Endothelial cell of umbilical vein (primary cell): ENCODE measurements around the gene SETBP1. TPM values are rescaled to one million over a fixed set of nuclear protein-coding genes. Genes with fewer than 3 reads are reported as not detected.

Experiments used
- BruUV-seq: library from RNA; stranded (reverse); fragments of 400-500 nt; replicated peaks from 2 replicates; lab custom pipeline; 2021; lab: Mats Ljungman, UMichigan
- CTCF ChIA-PET: fragments of 300-600, 350-600 bp; sonication (Branson Sonifier 250); formaldehyde crosslinking; loops from one replicate; lab custom pipeline; 2021; ENCODE audit warnings: antibody characterized with exemption, inconsistent platforms; lab: Charles Lee
- POLR2A ChIA-PET: fragments of 300-600, 350-600 bp; sonication (Branson Sonifier 250); formaldehyde crosslinking; loops from one replicate; lab custom pipeline; 2021; ENCODE audit warnings: antibody characterized with exemption, inconsistent platforms; lab: Charles Lee
- DNase-seq: peaks from one replicate; pipeline ENCODE4 v3.0.0-alpha.2; 2011; ENCODE audit warnings: low read depth, low spot score
- FAIRE-seq: peaks from 2 replicates; lab custom pipeline; 2011; peaks lifted over from hg19 to GRCh38; lab: Jason Lieb, UNC
- H2AFZ ChIP-seq: 2 replicates; pipeline ENCODE4 v1.6.0; 2012; ENCODE audit warnings: low read depth, low read length, control low read depth, inconsistent platforms
- H3K27ac ChIP-seq: 2 replicates; pipeline ENCODE4 v1.5.1; 2011; ENCODE audit warnings: low read depth, mild to moderate bottlenecking, control low read depth, low read length, moderate library complexity; ENCODE audit not compliant: insufficient read depth
- H3K27me3 ChIP-seq, 2 experiments: 2 replicates each; pipeline versions ENCODE4 v1.6.0 to v1.6.1; 2011; ENCODE audit warnings: low read length in 2 of 2, mixed read lengths in 1 of 2; ENCODE audit not compliant: control insufficient read depth in 2 of 2, insufficient read depth in 2 of 2
- H3K36me3 ChIP-seq, 2 experiments: 2 replicates in 1 of 2; 3 replicates in 1 of 2; pipeline ENCODE4 v1.5.1; 2011; ENCODE audit warnings: low read length in 2 of 2, mild to moderate bottlenecking in 1 of 2, moderate library complexity in 1 of 2; ENCODE audit not compliant: control insufficient read depth in 2 of 2, insufficient read depth in 2 of 2; ENCODE audit errors: extremely low read depth in 1 of 2
- H3K4me1 ChIP-seq: 3 replicates; pipeline ENCODE4 v1.5.1; 2011; ENCODE audit warnings: mild to moderate bottlenecking, low read length; ENCODE audit not compliant: control insufficient read depth, insufficient read depth; ENCODE audit errors: extremely low read depth
- H3K4me2 ChIP-seq: 2 replicates; pipeline ENCODE4 v1.6.1; 2011; ENCODE audit warnings: low read length, control low read depth, mixed read lengths; ENCODE audit not compliant: insufficient read depth
- H3K4me3 ChIP-seq, 3 experiments: fragments of 200-600 bp in 1 of 3; sonication (generic), shearing (Covaris generic) in 1 of 3; replicated peaks in 1 of 3; 2 replicates each; pipeline ENCODE4 v1.5.1; 2011 to 2016; ENCODE audit warnings: control low read depth in 3 of 3, low read length in 3 of 3, mild to moderate bottlenecking in 2 of 3, inconsistent platforms in 1 of 3, low read depth in 1 of 3, moderate library complexity in 1 of 3; ENCODE audit not compliant: insufficient read depth in 1 of 3
- H3K79me2 ChIP-seq: 2 replicates; pipeline ENCODE4 v1.6.0; 2012; ENCODE audit warnings: low read length, inconsistent platforms; ENCODE audit not compliant: control insufficient read depth, insufficient read depth
- H3K9ac ChIP-seq: replicated peaks from 2 replicates; pipeline ENCODE3; 2011; ENCODE audit warnings: low read length, control low read depth; ENCODE audit not compliant: insufficient read depth; ENCODE audit errors: extremely low read depth
- H3K9me1 ChIP-seq: replicated peaks from 3 replicates; pipeline ENCODE4 v1.6.0; 2011; ENCODE audit warnings: mild to moderate bottlenecking, low read length; ENCODE audit not compliant: control insufficient read depth, insufficient read depth; ENCODE audit errors: extremely low read depth
- H3K9me3 ChIP-seq: replicated peaks from 2 replicates; pipeline ENCODE4 v1.5.1; 2012; ENCODE audit warnings: low read length, inconsistent platforms; ENCODE audit not compliant: control insufficient read depth, insufficient read depth
- H4K20me1 ChIP-seq: replicated peaks from 2 replicates; pipeline ENCODE3; 2011; ENCODE audit warnings: mild to moderate bottlenecking, low read length; ENCODE audit not compliant: control insufficient read depth, insufficient read depth; ENCODE audit errors: extremely low read depth
- EZH2 ChIP-seq: IDR thresholded peaks from 2 replicates; pipeline ENCODE4 v1.6.1; 2012; ENCODE audit warnings: borderline replicate concordance, low read depth, mild to moderate bottlenecking, moderate library complexity, low read length, inconsistent platforms; ENCODE audit not compliant: severe bottlenecking
- FOS ChIP-seq: IDR thresholded peaks from 2 replicates; pipeline ENCODE4 v1.6.1; 2011; ENCODE audit warnings: mild to moderate bottlenecking, low read length, moderate library complexity, borderline replicate concordance; ENCODE audit not compliant: insufficient read depth
- GATA2 ChIP-seq: IDR thresholded peaks from 2 replicates; pipeline ENCODE4 v1.7.0; 2011; ENCODE audit warnings: low read depth, mild to moderate bottlenecking, moderate library complexity, mixed read lengths, low read length; ENCODE audit not compliant: insufficient read length, insufficient read depth
- JUN ChIP-seq: IDR thresholded peaks from 2 replicates; pipeline ENCODE4 v1.6.1; 2011; ENCODE audit warnings: borderline replicate concordance, low read depth; ENCODE audit not compliant: insufficient read length, insufficient read depth
- MYC ChIP-seq: IDR thresholded peaks from one replicate; pipeline ENCODE4 v1.6.1; 2011; ENCODE audit warnings: mild to moderate bottlenecking, low read depth, low read length
- POLR2A ChIP-seq: IDR thresholded peaks from 2 replicates; pipeline ENCODE4 v1.6.1; 2012; ENCODE audit warnings: low read depth, mild to moderate bottlenecking, control low read depth, low read length
- POLR2AphosphoS5 ChIP-seq: IDR thresholded peaks from 2 replicates; pipeline ENCODE4 v1.6.1; 2012; ENCODE audit warnings: low read depth, mild to moderate bottlenecking, control low read depth, low read length, moderate library complexity; ENCODE audit not compliant: insufficient read depth
- dilution Hi-C: fragments of 300-500 bp; cut with MboI; formaldehyde crosslinking; loops from one replicate; pipeline ENCODE4 v1.15.0; 2019; ENCODE audit warnings: low sequenced_read_pairs; ENCODE audit not compliant: extremely low pct_ligation_motif_present
- intact Hi-C: fragments of 100-400 bp; cut with micrococcal nuclease; formaldehyde crosslinking; loops from one replicate; pipeline ENCODE4 v1.10.0; 2022
- polyA plus RNA-seq, 4 experiments: library from polyadenylated mRNA; depleted of rRNA in 3 of 4; stranded (reverse) in 3 of 4; unstranded in 1 of 4; fragments of >200 nt; gene quantifications; 2 replicates each; pipeline versions ENCODE4 v1.2.1 to v1.2.3, GENCODE V29; 2011 to 2012; ENCODE audit warnings: missing spikeins in 1 of 4
- total RNA-seq: library from RNA; stranded (reverse); gene quantifications from 2 replicates; pipeline ENCODE4 v1.2.3, GENCODE V29; 2021
- TF ChIP-seq, protein P1 (sequence below): IDR thresholded peaks from 2 replicates; pipeline ENCODE4 v1.6.1; 2011; ENCODE audit not compliant: insufficient read depth, insufficient read length
- TF ChIP-seq, protein P2 (sequence below), 2 donors: IDR thresholded peaks; 1 replicate in 1 of 2; 2 replicates in 1 of 2; pipeline ENCODE4 v1.5.1; 2011; ENCODE audit warnings: low read length in 2 of 2, mild to moderate bottlenecking in 2 of 2, moderate library complexity in 2 of 2, control low read depth in 1 of 2, inconsistent platforms in 1 of 2, low read depth in 1 of 2; ENCODE audit not compliant: insufficient read depth in 1 of 2; ENCODE audit errors: extremely low read depth in 1 of 2

The SETBP1 gene
- total and polyA plus RNA-seq, 2 donors (not counting 3 experiments of a cell fraction or from before 2014, with no cell fraction given), result 0.76 to 3.1 TPM

DNA sequence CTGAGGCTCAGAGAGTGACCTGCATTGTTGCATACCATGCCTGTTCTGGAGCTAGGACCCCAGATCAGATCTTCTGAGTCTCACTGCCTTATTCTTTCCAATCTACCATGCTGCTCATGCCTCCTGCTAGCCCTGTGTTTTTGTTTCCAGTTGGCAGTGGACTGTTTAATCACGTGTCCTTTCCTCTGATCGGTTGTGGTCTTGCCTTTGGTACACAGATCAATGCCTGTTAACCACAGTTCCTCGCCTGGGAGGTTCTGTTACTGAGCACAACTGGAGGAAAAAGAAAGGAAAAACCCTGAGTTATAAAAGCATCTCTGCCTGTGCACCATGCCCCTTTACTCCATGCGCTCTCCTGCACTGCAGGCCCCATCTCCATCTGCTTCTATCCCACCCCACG lies 329.1 kb downstream of the SETBP1 start:
- no peak for TF ChIP-seq MYC
- TF ChIP-seq FOS, result no peak
- TF ChIP-seq GATA2, result no peak
- TF ChIP-seq JUN, result no peak
- TF ChIP-seq POLR2AphosphoS5, result no peak
- no peak for TF ChIP-seq POLR2A
- TF ChIP-seq, protein P1, sequence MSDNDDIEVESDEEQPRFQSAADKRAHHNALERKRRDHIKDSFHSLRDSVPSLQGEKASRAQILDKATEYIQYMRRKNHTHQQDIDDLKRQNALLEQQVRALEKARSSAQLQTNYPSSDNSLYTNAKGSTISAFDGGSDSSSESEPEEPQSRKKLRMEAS, result no peak
- TF ChIP-seq EZH2, result no peak
- TF ChIP-seq, protein P2, sequence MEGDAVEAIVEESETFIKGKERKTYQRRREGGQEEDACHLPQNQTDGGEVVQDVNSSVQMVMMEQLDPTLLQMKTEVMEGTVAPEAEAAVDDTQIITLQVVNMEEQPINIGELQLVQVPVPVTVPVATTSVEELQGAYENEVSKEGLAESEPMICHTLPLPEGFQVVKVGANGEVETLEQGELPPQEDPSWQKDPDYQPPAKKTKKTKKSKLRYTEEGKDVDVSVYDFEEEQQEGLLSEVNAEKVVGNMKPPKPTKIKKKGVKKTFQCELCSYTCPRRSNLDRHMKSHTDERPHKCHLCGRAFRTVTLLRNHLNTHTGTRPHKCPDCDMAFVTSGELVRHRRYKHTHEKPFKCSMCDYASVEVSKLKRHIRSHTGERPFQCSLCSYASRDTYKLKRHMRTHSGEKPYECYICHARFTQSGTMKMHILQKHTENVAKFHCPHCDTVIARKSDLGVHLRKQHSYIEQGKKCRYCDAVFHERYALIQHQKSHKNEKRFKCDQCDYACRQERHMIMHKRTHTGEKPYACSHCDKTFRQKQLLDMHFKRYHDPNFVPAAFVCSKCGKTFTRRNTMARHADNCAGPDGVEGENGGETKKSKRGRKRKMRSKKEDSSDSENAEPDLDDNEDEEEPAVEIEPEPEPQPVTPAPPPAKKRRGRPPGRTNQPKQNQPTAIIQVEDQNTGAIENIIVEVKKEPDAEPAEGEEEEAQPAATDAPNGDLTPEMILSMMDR (IDR thresholded peaks at IDR 0.05; ENCODE audit: extremely low read depth in 1 of 2, insufficient read depth in 1 of 2, low read depth in 1 of 2, low read length in 2 of 2), result no peak
- BruUV-seq, result no TSS peak
- dilution Hi-C loops, result no loop called here

More for the DNA sequence above, 329.1 kb downstream of the SETBP1 start:
- ChIA-PET POLR2A (no interaction called here), CTCF (no interaction called here)
- no peaks in the 10 kb centered on the region for H3K27me3 ChIP-seq
- no peaks in the 10 kb centered on the region for H3K79me2 ChIP-seq
- no peak overlapping the region for H3K27ac ChIP-seq
- no peak overlapping the region for H3K9ac ChIP-seq
- no peaks in the 10 kb centered on the region for H3K9me1 ChIP-seq
- intact Hi-C loops, result no loop called here
- no peak overlapping the region for H2AFZ ChIP-seq
- DNase-seq, result no peak
- H3K36me3 ChIP-seq, result no peaks in the 10 kb centered on the region
- H4K20me1 ChIP-seq, result no peaks in the 10 kb centered on the region
- H3K9me3 ChIP-seq, result no peaks in the 10 kb centered on the region
- no peak for FAIRE-seq
- H3K4me3 ChIP-seq, result no peak overlapping the region
- no peaks in the 10 kb centered on the region for H3K4me1 ChIP-seq
- no peak overlapping the region for H3K4me2 ChIP-seq
